Neural progenitor cell (in vitro differentiated cells): ENCODE measurements around the gene STN1. TPM values are rescaled to one million over a fixed set of nuclear protein-coding genes. Genes with fewer than 3 reads are reported as not detected.
A peak's percentile ranks its signal among the peaks of the same experiment; 100 is the strongest.

ENCODE experiments used
- DNase-seq: peaks from one replicate; pipeline ENCODE4 v3.0.0-alpha.2; 2016; ENCODE audit warnings: low spot score
- H2AFZ ChIP-seq: fragments of 200-600 bp; sonication (generic); replicated peaks from 2 replicates; pipeline ENCODE4 v1.6.1; 2016; ENCODE audit warnings: antibody characterized with exemption
- H3F3A ChIP-seq: fragments of 200-600 bp; sonication (generic); 2 replicates; pipeline ENCODE4 v1.6.1; 2016; ENCODE audit warnings: antibody characterized with exemption, low read depth
- H3K27ac ChIP-seq: fragments of 200-600 bp; sonication (generic); 2 replicates; pipeline ENCODE4 v1.5.1; 2016; ENCODE audit warnings: mild to moderate bottlenecking
- H3K27me3 ChIP-seq: fragments of 200-600 bp; sonication (generic); 2 replicates; pipeline ENCODE4 v1.6.1; 2016; ENCODE audit warnings: mild to moderate bottlenecking, moderate library complexity
- H3K36me3 ChIP-seq: fragments of 200-600 bp; sonication (generic); 2 replicates; pipeline ENCODE4 v1.5.1; 2016
- H3K4me1 ChIP-seq: fragments of 200-600 bp; sonication (generic); 2 replicates; pipeline ENCODE4 v1.6.1; 2016; ENCODE audit warnings: mixed run types
- H3K4me2 ChIP-seq: fragments of 200-600 bp; sonication (generic); 2 replicates; pipeline ENCODE4 v1.6.1; 2016
- H3K4me3 ChIP-seq: fragments of 200-600 bp; sonication (generic); 2 replicates; pipeline ENCODE4 v1.5.1; 2016
- H3K79me2 ChIP-seq: fragments of 200-600 bp; sonication (generic); 2 replicates; pipeline ENCODE4 v1.6.1; 2016; ENCODE audit warnings: low read depth
- H3K9ac ChIP-seq: fragments of 200-600 bp; sonication (generic); 2 replicates; pipeline ENCODE4 v1.6.1; 2016
- H3K9me3 ChIP-seq: fragments of 200-600 bp; sonication (generic); 2 replicates; pipeline ENCODE4 v1.5.1; 2016; ENCODE audit warnings: low read depth
- H4K20me1 ChIP-seq: fragments of 200-600 bp; sonication (generic); 2 replicates; pipeline ENCODE4 v1.6.1; 2016; ENCODE audit warnings: low read depth
- H3K27ac Mint-ChIP-seq: 3 replicates; pipeline ENCODE4 v1.8.0; 2021; ENCODE audit warnings: mixed read lengths
- H3K27me3 Mint-ChIP-seq: 2 replicates; pipeline ENCODE4 v1.8.0; 2022; ENCODE audit warnings: low read depth, mild to moderate bottlenecking, inconsistent platforms, moderate library complexity, mixed read lengths; ENCODE audit not compliant: insufficient read depth
- H3K36me3 Mint-ChIP-seq: 3 replicates; pipeline ENCODE4 v1.8.0; 2021; ENCODE audit warnings: mixed read lengths
- H3K4me1 Mint-ChIP-seq: 3 replicates; pipeline ENCODE4 v1.8.0; 2021; ENCODE audit warnings: mixed read lengths
- H3K4me3 Mint-ChIP-seq: 3 replicates; pipeline ENCODE4 v1.8.0; 2021; ENCODE audit warnings: mild to moderate bottlenecking, moderate library complexity, mixed read lengths
- H3K9me3 Mint-ChIP-seq: 3 replicates; pipeline ENCODE4 v1.8.0; 2020; ENCODE audit warnings: mixed read lengths
- EZH2 ChIP-seq: fragments of 200-600 bp; sonication (generic); IDR thresholded peaks from 2 replicates; pipeline ENCODE4 v1.6.1; 2017; ENCODE audit warnings: antibody characterized with exemption, mild to moderate bottlenecking, moderate library complexity
- EZH2phosphoT487 ChIP-seq: fragments of 200-600 bp; sonication (generic); IDR thresholded peaks from 2 replicates; pipeline ENCODE4 v1.6.1; 2017; ENCODE audit warnings: antibody characterized with exemption
- total RNA-seq: library from RNA; depleted of rRNA; stranded (reverse); fragments of >200 nt; gene quantifications from 2 replicates; pipeline ENCODE4 v1.2.3, GENCODE V29; 2015; ENCODE audit warnings: low replicate concordance
- TF ChIP-seq, protein P1 (sequence below): fragments of 200-600 bp; sonication (generic); IDR thresholded peaks from 2 replicates; pipeline ENCODE4 v1.5.1; 2017; ENCODE audit warnings: antibody characterized with exemption, mild to moderate bottlenecking

The STN1 gene
- total RNA-seq, 1 donor from 2014 or later, result 32.0 TPM

DNA sequence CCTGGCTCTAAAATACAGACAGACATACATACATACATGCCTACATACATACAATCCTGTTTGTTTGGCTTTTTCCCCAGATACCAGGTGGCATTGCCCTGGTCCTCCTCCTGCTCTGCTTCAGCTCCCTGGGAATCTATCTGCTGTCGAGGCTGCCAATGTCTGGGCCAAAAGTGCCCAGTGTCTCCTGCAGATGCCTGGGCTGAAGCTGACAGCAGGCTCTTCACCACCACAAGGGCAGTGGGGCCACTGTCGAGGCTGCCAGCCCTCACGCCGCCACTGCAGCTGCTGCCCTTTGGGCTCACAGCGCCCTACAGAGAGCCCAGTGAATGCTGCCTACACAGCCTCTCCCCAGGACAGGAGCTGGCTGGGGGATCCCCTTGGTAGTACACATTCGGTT, 18.0 kb upstream of the STN1 start:
- Mint-ChIP-seq H3K9me3 (no peaks in the 10 kb centered on the region), H3K36me3 (no peaks in the 10 kb centered on the region), H3K4me3 (no peak overlapping the region), H3K27me3 (peaks cover 2% of the 10 kb centered on the region), H3K4me1 (peaks cover 4% of the 10 kb centered on the region), H3K27ac (no peak overlapping the region)
- Histone ChIP-seq H3K36me3 (no peaks in the 10 kb centered on the region), H3F3A (no peaks in the 10 kb centered on the region), H3K9ac (no peak overlapping the region), H3K4me3 (no peak overlapping the region), H3K4me1 (no peaks in the 10 kb centered on the region), H4K20me1 (no peaks in the 10 kb centered on the region), H3K27ac (no peak overlapping the region), H3K27me3 (no peaks in the 10 kb centered on the region), H3K79me2 (no peaks in the 10 kb centered on the region), H2AFZ (no peak overlapping the region), H3K4me2 (no peak overlapping the region), H3K9me3 (no peaks in the 10 kb centered on the region)
- TF ChIP-seq, protein P1, sequence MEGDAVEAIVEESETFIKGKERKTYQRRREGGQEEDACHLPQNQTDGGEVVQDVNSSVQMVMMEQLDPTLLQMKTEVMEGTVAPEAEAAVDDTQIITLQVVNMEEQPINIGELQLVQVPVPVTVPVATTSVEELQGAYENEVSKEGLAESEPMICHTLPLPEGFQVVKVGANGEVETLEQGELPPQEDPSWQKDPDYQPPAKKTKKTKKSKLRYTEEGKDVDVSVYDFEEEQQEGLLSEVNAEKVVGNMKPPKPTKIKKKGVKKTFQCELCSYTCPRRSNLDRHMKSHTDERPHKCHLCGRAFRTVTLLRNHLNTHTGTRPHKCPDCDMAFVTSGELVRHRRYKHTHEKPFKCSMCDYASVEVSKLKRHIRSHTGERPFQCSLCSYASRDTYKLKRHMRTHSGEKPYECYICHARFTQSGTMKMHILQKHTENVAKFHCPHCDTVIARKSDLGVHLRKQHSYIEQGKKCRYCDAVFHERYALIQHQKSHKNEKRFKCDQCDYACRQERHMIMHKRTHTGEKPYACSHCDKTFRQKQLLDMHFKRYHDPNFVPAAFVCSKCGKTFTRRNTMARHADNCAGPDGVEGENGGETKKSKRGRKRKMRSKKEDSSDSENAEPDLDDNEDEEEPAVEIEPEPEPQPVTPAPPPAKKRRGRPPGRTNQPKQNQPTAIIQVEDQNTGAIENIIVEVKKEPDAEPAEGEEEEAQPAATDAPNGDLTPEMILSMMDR, result no peak
- TF ChIP-seq EZH2phosphoT487 (no peak), EZH2 (no peak)
- DNase-seq, result no peak

DNA sequence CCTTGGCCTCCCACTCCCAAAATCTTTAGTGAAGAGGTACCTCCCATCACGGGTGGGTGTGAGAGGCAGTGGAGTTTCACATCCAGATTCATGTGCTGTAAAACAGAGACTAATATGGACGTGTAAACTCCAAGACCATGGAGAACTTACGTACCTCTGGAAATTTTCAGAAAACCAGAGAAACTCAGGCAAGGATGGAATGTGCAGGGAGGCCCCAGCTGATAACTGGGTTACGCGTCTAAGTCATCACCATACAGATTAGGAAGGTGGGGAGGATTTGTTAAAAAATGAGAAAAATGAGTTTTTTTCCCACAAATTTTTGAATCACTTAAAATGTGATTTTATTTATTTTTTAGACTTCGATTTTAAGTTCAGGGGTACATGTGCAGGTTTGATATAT, 16.3 kb upstream of the STN1 start:
- H3K27ac Mint-ChIP-seq, result no peak overlapping the region

DNA sequence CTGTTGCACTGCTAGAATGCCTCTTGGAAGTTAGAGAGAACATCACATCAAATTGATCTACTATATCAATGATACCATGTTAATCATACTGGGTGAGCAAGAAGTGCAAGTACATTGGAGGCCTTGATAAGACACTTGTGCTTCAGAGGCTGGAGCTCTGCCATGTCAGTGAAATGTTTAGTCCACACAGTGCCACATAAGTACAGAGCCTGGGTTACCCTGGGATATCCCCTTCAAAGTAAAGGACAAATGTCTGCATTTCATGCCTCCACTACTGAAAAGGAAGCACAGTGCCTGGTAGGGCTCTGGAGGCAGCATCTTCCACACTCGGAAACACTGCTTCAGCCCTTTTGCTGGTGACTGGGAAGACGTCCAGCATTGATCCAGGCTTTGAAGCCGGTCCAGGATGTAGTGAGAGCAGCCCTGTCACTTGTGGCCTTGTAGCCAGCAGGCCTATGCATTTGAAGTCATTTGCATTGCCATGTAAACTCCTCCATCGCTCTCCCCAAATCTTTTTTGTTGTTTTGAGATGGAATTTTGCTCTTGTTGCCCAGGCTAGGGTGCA, 15.7 kb upstream of the STN1 start:
- Histone ChIP-seq H3K4me3 (no peak overlapping the region), H3K4me1 (peaks cover 4% of the 10 kb centered on the region), H3K27ac (no peak overlapping the region), H4K20me1 (no peaks in the 10 kb centered on the region), H3K9me3 (no peaks in the 10 kb centered on the region), H3K36me3 (no peaks in the 10 kb centered on the region), H2AFZ (peak overlapping the region; percentile 52), H3K79me2 (no peaks in the 10 kb centered on the region), H3K9ac (no peak overlapping the region), H3K4me2 (no peak overlapping the region), H3K27me3 (no peaks in the 10 kb centered on the region), H3F3A (no peaks in the 10 kb centered on the region)
- DNase-seq, result no peak
- Mint-ChIP-seq H3K27me3 (peaks cover 2% of the 10 kb centered on the region), H3K9me3 (no peaks in the 10 kb centered on the region), H3K4me3 (no peak overlapping the region), H3K27ac (no peak overlapping the region), H3K4me1 (peaks cover 7% of the 10 kb centered on the region), H3K36me3 (no peaks in the 10 kb centered on the region)
- TF ChIP-seq EZH2phosphoT487 (no peak), EZH2 (no peak)

More for the DNA sequence above, 16.3 kb upstream of the STN1 start:
- H3K4me1 ChIP-seq, result peaks cover 3% of the 10 kb centered on the region
- DNase-seq, result no peak
- no peak overlapping the region for H2AFZ ChIP-seq
- Mint-ChIP-seq H3K4me3 (no peak overlapping the region), H3K36me3 (no peaks in the 10 kb centered on the region), H3K9me3 (no peaks in the 10 kb centered on the region), H3K27me3 (peaks cover 2% of the 10 kb centered on the region), H3K4me1 (peaks cover 7% of the 10 kb centered on the region)
- H3K4me3 ChIP-seq, result no peak overlapping the region
- no peak overlapping the region for H3K4me2 ChIP-seq
- no peak overlapping the region for H3K27ac ChIP-seq
- TF ChIP-seq EZH2 (no peak), EZH2phosphoT487 (no peak)
- TF ChIP-seq, protein P1, result no peak
- no peaks in the 10 kb centered on the region for H3F3A ChIP-seq
- no peaks in the 10 kb centered on the region for H3K27me3 ChIP-seq
- H3K36me3 ChIP-seq, result no peaks in the 10 kb centered on the region
- no peaks in the 10 kb centered on the region for H3K79me2 ChIP-seq
- H3K9ac ChIP-seq, result no peak overlapping the region
- no peaks in the 10 kb centered on the region for H4K20me1 ChIP-seq
- H3K9me3 ChIP-seq, result no peaks in the 10 kb centered on the region

DNA sequence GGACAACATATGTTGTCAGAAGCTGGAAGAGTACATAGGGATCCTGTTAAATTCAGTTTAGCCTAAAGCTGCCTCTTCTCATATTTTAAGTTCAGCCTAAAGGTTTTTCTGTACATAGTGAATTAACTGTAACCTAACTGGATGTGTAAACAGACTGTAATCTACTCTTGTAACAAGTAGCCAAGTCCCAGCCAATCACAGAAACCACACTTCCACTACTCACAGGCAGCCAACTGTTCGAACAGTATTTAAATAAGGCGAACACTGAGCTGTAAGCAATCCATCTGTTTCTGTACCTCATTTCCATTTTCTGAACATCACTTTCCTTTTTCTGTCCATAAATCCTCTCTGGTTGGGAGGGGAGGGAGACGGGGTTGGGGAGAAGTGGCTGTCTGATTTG, 15.0 kb upstream of the STN1 start:
- DNase-seq, result no peak
- H3K27ac Mint-ChIP-seq, result no peak overlapping the region
- H3K4me1 ChIP-seq, result peaks cover 6% of the 10 kb centered on the region

More for the DNA sequence above, 15.0 kb upstream of the STN1 start:
- Histone ChIP-seq H3K27ac (no peak overlapping the region), H4K20me1 (no peaks in the 10 kb centered on the region), H3K27me3 (no peaks in the 10 kb centered on the region), H3K4me3 (no peak overlapping the region), H3K79me2 (no peaks in the 10 kb centered on the region), H3K9ac (no peak overlapping the region), H3K4me2 (no peak overlapping the region), H3K36me3 (no peaks in the 10 kb centered on the region), H3F3A (no peaks in the 10 kb centered on the region), H3K9me3 (no peaks in the 10 kb centered on the region), H2AFZ (peak overlapping the region; percentile 52)
- no peak for TF ChIP-seq EZH2phosphoT487
- TF ChIP-seq, protein P1, result no peak
- no peak for TF ChIP-seq EZH2
- H3K27me3 Mint-ChIP-seq, result peaks cover 2% of the 10 kb centered on the region
- H3K4me3 Mint-ChIP-seq, result no peak overlapping the region
- H3K4me1 Mint-ChIP-seq, result peaks cover 7% of the 10 kb centered on the region
- no peaks in the 10 kb centered on the region for H3K36me3 Mint-ChIP-seq
- no peaks in the 10 kb centered on the region for H3K9me3 Mint-ChIP-seq
